Measurements from ENCODE around the gene CHRNE.

GRCh38 chr17:4853208-4853671 lies 49.7 kb downstream of the CHRNE start:
- TF ChIP-seq REST (IDR thresholded peaks at IDR 0.05; ENCODE audit: borderline replicate concordance) (no peak), CTCF (IDR thresholded peaks at IDR 0.05; ENCODE audit: poor library complexity, severe bottlenecking) (no peak), EZH2 (IDR thresholded peaks at IDR 0.05; ENCODE audit: borderline replicate concordance, insufficient read depth, low read length, poor library complexity, severe bottlenecking) (no peak)

Measured in neural cell (in vitro differentiated cells).